DOHH2 (cell line): ENCODE measurements around the gene EML1.

ENCODE experiments used
- CTCF ChIP-seq: fragments of 200-600 bp; sonication (generic); IDR thresholded peaks from one replicate; pipeline ENCODE4 v1.5.1; 2014; ENCODE audit warnings: antibody characterized with exemption, mild to moderate bottlenecking, low read depth, low read length; ENCODE audit not compliant: poor library complexity, severe bottlenecking
- EZH2phosphoT487 ChIP-seq: fragments of 200-600 bp; sonication (generic); IDR thresholded peaks from 2 replicates; pipeline ENCODE4 v1.6.1; 2017; ENCODE audit warnings: borderline replicate concordance, mild to moderate bottlenecking, antibody characterized with exemption, low read length, moderate library complexity, mixed read lengths

GRCh38 chr14:99744199-99744872 is 48.9 kb upstream of the EML1 start:
- TF ChIP-seq CTCF (no peak), EZH2phosphoT487 (no peak)
